A673 (cell line): Measurements from ENCODE around the gene CCZ1B.
"Not testable (repeated sequence)": the region's sequence is repeated elsewhere in the genome, so short reads cannot be mapped to it uniquely, and the experiment has no call there.

ENCODE experiments used
- CTCF ChIP-seq: fragments of 300-800, 200-600 bp; sonication (generic); conservative IDR thresholded peaks from 2 replicates; pipeline ENCODE4 v1.5.1; 2017; ENCODE audit warnings: low read depth, mild to moderate bottlenecking, antibody characterized with exemption, low read length, moderate library complexity, mixed read lengths
- EZH2 ChIP-seq: fragments of 200-600 bp; sonication (generic); IDR thresholded peaks from 2 replicates; pipeline ENCODE4 v1.6.1; 2017; ENCODE audit warnings: borderline replicate concordance, low read depth, mild to moderate bottlenecking, mixed read lengths, antibody characterized with exemption, low read length; ENCODE audit not compliant: poor library complexity, severe bottlenecking

- not testable (repeated sequence) for TF ChIP-seq CTCF, EZH2
Observed at GRCh38 chr7:6750173-6750572, 75.9 kb downstream of the CCZ1B start.
